ENCODE measurements around the gene KRTAP29-1. TPM values are rescaled to one million over a fixed set of nuclear protein-coding genes. Genes with fewer than 3 reads are reported as not detected.
"Not testable (repeated sequence)": the region's sequence is repeated elsewhere in the genome, so short reads cannot be mapped to it uniquely, and the experiment has no call there.

Gene KRTAP29-1
- total RNA-seq, 2 donors from 2014 or later: not detected

GRCh38 chr17:41275648-41276190 is 26.9 kb downstream of the KRTAP29-1 start, which contains the start of gene KRTAP9-7:
TSS of gene KRTAP9-7 (plus strand) at chr17:41275698. CDS start at chr17:41275698, 0 bp downstream.
- H3K36me3 Mint-ChIP-seq; H3K9me3 Mint-ChIP-seq; DNase-seq (ENCODE audit: low spot score in 2 of 2); ATAC-seq; H3K27ac Mint-ChIP-seq: not testable (repeated sequence)

GRCh38 chr17:41271858-41272257 is 30.8 kb downstream of the KRTAP29-1 start:
- Mint-ChIP-seq H3K27ac (no peak overlapping the region), H3K9me3 (no peaks in the 10 kb centered on the region), H3K36me3 (no peaks in the 10 kb centered on the region)
- ATAC-seq (no peak), DNase-seq (ENCODE audit: low spot score in 2 of 2) (no peak)

GRCh38 chr17:41271323-41271722 is 31.3 kb downstream of the KRTAP29-1 start:
- not testable (repeated sequence) for ATAC-seq; H3K9me3 Mint-ChIP-seq; H3K27ac Mint-ChIP-seq; DNase-seq (ENCODE audit: low spot score in 2 of 2); H3K36me3 Mint-ChIP-seq

GRCh38 chr17:41267711-41268110 is 34.9 kb downstream of the KRTAP29-1 start:
- no peak for DNase-seq (ENCODE audit: low spot score in 2 of 2)
- H3K9me3 Mint-ChIP-seq: no peaks in the 10 kb centered on the region
- no peak for ATAC-seq
- no peaks in the 10 kb centered on the region for H3K36me3 Mint-ChIP-seq
- no peak overlapping the region for H3K27ac Mint-ChIP-seq

GRCh38 chr17:41265078-41265477 is 37.6 kb downstream of the KRTAP29-1 start, which contains the start of gene KRTAP9-6:
TSS of gene KRTAP9-6 (plus strand) at chr17:41265378. CDS start at chr17:41265378, 0 bp downstream.
- DNase-seq (ENCODE audit: low spot score in 2 of 2) (no peak), ATAC-seq (no peak)
- Mint-ChIP-seq H3K9me3 (no peaks in the 10 kb centered on the region), H3K36me3 (no peaks in the 10 kb centered on the region), H3K27ac (no peak within 1 kb of the TSS)

- no peaks in the 10 kb centered on the region for H3K9me3 Mint-ChIP-seq
- no peak overlapping the region for H3K27ac Mint-ChIP-seq
- ATAC-seq (no peak), DNase-seq (ENCODE audit: low spot score in 2 of 2) (no peak)
- H3K36me3 Mint-ChIP-seq: no peaks in the 10 kb centered on the region
Measured at GRCh38 chr17:41264599-41264998, 38.1 kb downstream of the KRTAP29-1 start.

- H3K27ac Mint-ChIP-seq: no peak overlapping the region
- ATAC-seq (no peak), DNase-seq (ENCODE audit: low spot score in 2 of 2) (no peak)
- no peaks in the 10 kb centered on the region for H3K9me3 Mint-ChIP-seq
- H3K36me3 Mint-ChIP-seq: no peaks in the 10 kb centered on the region
Measured at GRCh38 chr17:41263212-41263611, 39.4 kb downstream of the KRTAP29-1 start.

GRCh38 chr17:41258406-41258805 is 44.2 kb downstream of the KRTAP29-1 start:
- Mint-ChIP-seq H3K36me3 (no peaks in the 10 kb centered on the region), H3K27ac (no peak overlapping the region), H3K9me3 (no peaks in the 10 kb centered on the region)
- ATAC-seq: no peak
- DNase-seq (ENCODE audit: low spot score in 2 of 2): no peak

GRCh38 chr17:41256291-41256685 is 46.4 kb downstream of the KRTAP29-1 start:
- no peak for DNase-seq (ENCODE audit: low spot score in 2 of 2)
- H3K9me3 Mint-ChIP-seq: no peaks in the 10 kb centered on the region
- H3K36me3 Mint-ChIP-seq: no peaks in the 10 kb centered on the region
- no peak overlapping the region for H3K27ac Mint-ChIP-seq
- ATAC-seq: no peak

GRCh38 chr17:41255381-41256290 is 47.0 kb downstream of the KRTAP29-1 start, which contains the start of gene KRTAP9-9:
TSS of gene KRTAP9-9 (plus strand) at chr17:41255384.
- not testable (repeated sequence) for ATAC-seq; H3K27ac Mint-ChIP-seq; H3K9me3 Mint-ChIP-seq; H3K36me3 Mint-ChIP-seq; DNase-seq (ENCODE audit: low spot score in 2 of 2)

GRCh38 chr17:41254861-41255260 is 47.8 kb downstream of the KRTAP29-1 start:
- ATAC-seq: no peak
- no peak for DNase-seq (ENCODE audit: low spot score in 2 of 2)
- H3K36me3 Mint-ChIP-seq: no peaks in the 10 kb centered on the region
- no peaks in the 10 kb centered on the region for H3K9me3 Mint-ChIP-seq
- H3K27ac Mint-ChIP-seq: no peak overlapping the region

Other genes with a start within 250 kb of the KRTAP29-1 start
- not detected for gene KRTAP2-2, start 247.6 kb downstream of the KRTAP29-1 start, total RNA-seq
- not detected for gene KRTAP2-3, start 242.7 kb downstream of the KRTAP29-1 start, total RNA-seq
- gene KRTAP2-4, start 237.0 kb downstream of the KRTAP29-1 start, total RNA-seq: not detected
- not detected for gene KRTAP4-7, start 218.7 kb downstream of the KRTAP29-1 start, total RNA-seq
- gene KRTAP4-8, start 204.7 kb downstream of the KRTAP29-1 start, total RNA-seq: not detected
- not detected for gene KRTAP4-16, start 200.6 kb downstream of the KRTAP29-1 start, total RNA-seq
- not detected for gene KRTAP4-9, start 197.5 kb downstream of the KRTAP29-1 start, total RNA-seq
- not detected for gene KRTAP4-11, start 184.5 kb downstream of the KRTAP29-1 start, total RNA-seq
- gene KRTAP4-12, start 178.7 kb downstream of the KRTAP29-1 start, total RNA-seq: not detected
- not detected for gene KRTAP4-6, start 162.3 kb downstream of the KRTAP29-1 start, total RNA-seq
- gene KRTAP4-5, start 153.0 kb downstream of the KRTAP29-1 start, total RNA-seq: not detected
- gene KRTAP4-4, start 142.1 kb downstream of the KRTAP29-1 start, total RNA-seq: not detected
- not detected for gene KRTAP4-3, start 134.6 kb downstream of the KRTAP29-1 start, total RNA-seq
- not detected for gene KRTAP4-2, start 124.6 kb downstream of the KRTAP29-1 start, total RNA-seq
- not detected for gene KRTAP4-1, start 117.9 kb downstream of the KRTAP29-1 start, total RNA-seq
- gene KRTAP9-1, start 113.0 kb downstream of the KRTAP29-1 start, total RNA-seq: not detected
- not detected for gene KRTAP9-2, start 76.2 kb downstream of the KRTAP29-1 start, total RNA-seq
- gene KRTAP9-3, start 70.4 kb downstream of the KRTAP29-1 start, total RNA-seq: not detected
- gene KRTAP9-8, start 64.9 kb downstream of the KRTAP29-1 start, total RNA-seq: not detected
- not detected for gene KRTAP9-4, start 53.2 kb downstream of the KRTAP29-1 start, total RNA-seq
- gene KRTAP9-9, start 47.5 kb downstream of the KRTAP29-1 start, total RNA-seq: not detected
- gene KRTAP9-6, start 37.5 kb downstream of the KRTAP29-1 start, total RNA-seq: not detected
- gene KRTAP9-7, start 27.2 kb downstream of the KRTAP29-1 start, total RNA-seq: not detected
- not detected for gene KRTAP16-1, start 6.5 kb upstream of the KRTAP29-1 start, total RNA-seq
- gene KRTAP17-1, start 12.9 kb upstream of the KRTAP29-1 start, total RNA-seq: not detected
- not detected for gene KRT33A, start 48.0 kb upstream of the KRTAP29-1 start, total RNA-seq
- gene KRT33B, start 67.0 kb upstream of the KRTAP29-1 start, total RNA-seq: not detected
- not detected for gene KRT34, start 79.5 kb upstream of the KRTAP29-1 start, total RNA-seq
- gene KRT31, start 94.8 kb upstream of the KRTAP29-1 start, total RNA-seq: not detected
- gene KRT37, start 121.7 kb upstream of the KRTAP29-1 start, total RNA-seq: not detected
- gene KRT38, start 138.1 kb upstream of the KRTAP29-1 start, total RNA-seq: not detected
- not detected for gene KRT32, start 164.5 kb upstream of the KRTAP29-1 start, total RNA-seq
- gene KRT35, start 178.3 kb upstream of the KRTAP29-1 start, total RNA-seq: not detected
- gene KRT36, start 187.1 kb upstream of the KRTAP29-1 start, total RNA-seq: not detected
- not detected for gene KRT13, start 202.8 kb upstream of the KRTAP29-1 start, total RNA-seq
- not detected for gene KRT15, start 216.0 kb upstream of the KRTAP29-1 start, total RNA-seq
- gene KRT19, start 225.5 kb upstream of the KRTAP29-1 start, total RNA-seq: not detected